T-helper 17 cell (primary cell): ENCODE results near the gene ADARB2. TPM values are rescaled to one million over a fixed set of nuclear protein-coding genes. Genes with fewer than 3 reads are reported as not detected.
"Not testable (repeated sequence)": the region's sequence is repeated elsewhere in the genome, so short reads cannot be mapped to it uniquely, and the experiment has no call there.

Experiments used
- ATAC-seq: fragments of 150-1000 bp; cut with Tn5 transposase; 2 replicates; pipeline ENCODE4 v1.10.0; 2021; ENCODE audit warnings: mild to moderate bottlenecking, moderate library complexity
- DNase-seq, 3 donors: peaks; one replicate each; pipeline versions ENCODE4 v3.0.0 to v3.0.0-alpha.2; 2020 to 2021
- H3K9me3 ChIP-seq: one replicate; pipeline ENCODE4 v1.7.0; 2013; ENCODE audit warnings: low read length, mild to moderate bottlenecking; ENCODE audit not compliant: control insufficient read depth, poor library complexity, severe bottlenecking
- H3K27ac Mint-ChIP-seq: one replicate; pipeline ENCODE4 v1.8.0; 2022; ENCODE audit warnings: mild to moderate bottlenecking, moderate library complexity, mixed read lengths
- H3K27me3 Mint-ChIP-seq: one replicate; pipeline ENCODE4 v1.8.0; 2022; ENCODE audit warnings: mixed read lengths
- H3K36me3 Mint-ChIP-seq: one replicate; pipeline ENCODE4 v1.8.0; 2022; ENCODE audit warnings: low read depth, mixed read lengths
- H3K4me1 Mint-ChIP-seq: one replicate; pipeline ENCODE4 v1.8.0; 2022; ENCODE audit warnings: mild to moderate bottlenecking, mixed read lengths
- H3K4me3 Mint-ChIP-seq: one replicate; pipeline ENCODE4 v1.8.0; 2022; ENCODE audit warnings: mild to moderate bottlenecking, moderate library complexity, mixed read lengths
- total RNA-seq, 4 donors: library from RNA in 2 of 4; stranded (reverse) in 2 of 4; gene quantifications; one replicate each; pipeline ENCODE4 v1.2.3 and lab custom pipeline; 2022 to 2026

Gene ADARB2
- total RNA-seq, 2 donors from 2014 or later: 0.18 TPM; not detected in 1

DNA sequence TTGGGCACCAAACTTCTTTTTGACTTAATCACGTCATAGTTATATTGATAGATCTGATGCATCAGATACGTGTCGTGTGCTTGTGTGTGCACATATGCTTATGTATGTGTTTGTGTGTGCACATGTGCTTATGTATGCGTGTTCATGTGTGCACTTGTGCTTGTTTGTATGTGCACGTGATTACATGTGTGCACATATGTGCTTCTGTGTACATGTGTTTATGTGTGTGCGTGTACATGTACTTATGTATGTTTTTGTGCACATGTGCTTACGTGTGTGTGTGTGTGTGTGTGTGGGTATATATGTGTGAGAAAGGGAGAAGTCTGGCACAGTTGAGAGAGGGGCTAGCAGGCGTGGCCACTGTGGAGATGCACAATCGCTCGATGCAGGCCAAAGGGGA is 507.8 kb downstream of the ADARB2 start:
- Mint-ChIP-seq H3K36me3 (no peaks in the 10 kb centered on the region), H3K27ac (no peak overlapping the region), H3K4me3 (no peak overlapping the region), H3K27me3 (peaks cover 7% of the 10 kb centered on the region), H3K4me1 (no peaks in the 10 kb centered on the region)
- DNase-seq (no peak), ATAC-seq (no peak)
- H3K9me3 ChIP-seq: no peaks in the 10 kb centered on the region

DNA sequence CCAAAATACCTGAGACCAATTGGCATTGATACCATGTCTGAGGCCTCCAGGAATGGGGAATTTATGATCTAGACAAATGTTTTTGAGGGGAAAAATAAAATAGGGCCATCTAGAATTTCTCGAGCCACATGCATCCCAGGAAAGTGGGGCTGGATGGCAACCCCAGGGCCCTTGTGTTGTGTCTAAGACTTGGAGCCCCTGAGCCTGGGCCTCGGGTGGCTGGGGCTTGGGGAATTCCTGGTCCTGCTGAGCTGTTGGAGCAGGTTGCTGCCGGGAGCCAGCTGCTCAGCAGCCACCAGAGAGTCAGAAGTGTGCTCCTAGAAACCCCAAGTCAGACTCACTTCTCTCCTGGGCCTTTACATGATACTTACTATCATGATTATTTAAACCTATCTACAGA is 508.2 kb downstream of the ADARB2 start:
- H3K9me3 ChIP-seq: no peaks in the 10 kb centered on the region
- ATAC-seq: no peak
- Mint-ChIP-seq H3K27ac (no peak overlapping the region), H3K36me3 (no peaks in the 10 kb centered on the region), H3K27me3 (peaks cover 7% of the 10 kb centered on the region), H3K4me3 (no peak overlapping the region), H3K4me1 (no peaks in the 10 kb centered on the region)
- no peak for DNase-seq

DNA sequence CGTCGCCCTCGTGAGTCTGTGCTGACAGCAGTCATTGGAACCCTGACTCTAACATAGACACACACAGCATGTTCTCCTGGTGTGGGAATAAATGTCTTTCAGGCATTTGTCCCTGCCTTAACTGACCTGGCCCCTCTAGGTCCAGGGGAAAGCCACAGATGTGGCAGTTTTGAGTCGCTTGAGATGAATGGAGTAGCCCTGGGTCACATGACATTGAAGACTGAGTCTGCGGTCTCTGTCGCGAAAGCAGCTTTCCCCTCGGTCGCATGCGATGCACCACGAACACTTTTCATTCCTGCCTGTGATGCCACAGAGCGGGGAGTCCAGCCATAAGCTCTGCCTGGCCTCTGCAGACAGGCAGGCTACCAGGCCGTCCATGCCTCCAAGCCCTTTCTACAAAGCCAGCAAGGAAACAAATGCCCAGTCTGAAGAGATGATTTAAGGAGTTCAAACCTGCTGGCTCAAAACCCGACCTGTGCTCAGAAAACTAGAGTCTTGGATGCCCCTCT is 508.8 kb downstream of the ADARB2 start:
- ATAC-seq (no peak), DNase-seq (no peak)
- Mint-ChIP-seq H3K27ac (no peak overlapping the region), H3K4me1 (no peaks in the 10 kb centered on the region), H3K27me3 (peaks cover 7% of the 10 kb centered on the region), H3K36me3 (no peaks in the 10 kb centered on the region), H3K4me3 (no peak overlapping the region)
- no peaks in the 10 kb centered on the region for H3K9me3 ChIP-seq

DNA sequence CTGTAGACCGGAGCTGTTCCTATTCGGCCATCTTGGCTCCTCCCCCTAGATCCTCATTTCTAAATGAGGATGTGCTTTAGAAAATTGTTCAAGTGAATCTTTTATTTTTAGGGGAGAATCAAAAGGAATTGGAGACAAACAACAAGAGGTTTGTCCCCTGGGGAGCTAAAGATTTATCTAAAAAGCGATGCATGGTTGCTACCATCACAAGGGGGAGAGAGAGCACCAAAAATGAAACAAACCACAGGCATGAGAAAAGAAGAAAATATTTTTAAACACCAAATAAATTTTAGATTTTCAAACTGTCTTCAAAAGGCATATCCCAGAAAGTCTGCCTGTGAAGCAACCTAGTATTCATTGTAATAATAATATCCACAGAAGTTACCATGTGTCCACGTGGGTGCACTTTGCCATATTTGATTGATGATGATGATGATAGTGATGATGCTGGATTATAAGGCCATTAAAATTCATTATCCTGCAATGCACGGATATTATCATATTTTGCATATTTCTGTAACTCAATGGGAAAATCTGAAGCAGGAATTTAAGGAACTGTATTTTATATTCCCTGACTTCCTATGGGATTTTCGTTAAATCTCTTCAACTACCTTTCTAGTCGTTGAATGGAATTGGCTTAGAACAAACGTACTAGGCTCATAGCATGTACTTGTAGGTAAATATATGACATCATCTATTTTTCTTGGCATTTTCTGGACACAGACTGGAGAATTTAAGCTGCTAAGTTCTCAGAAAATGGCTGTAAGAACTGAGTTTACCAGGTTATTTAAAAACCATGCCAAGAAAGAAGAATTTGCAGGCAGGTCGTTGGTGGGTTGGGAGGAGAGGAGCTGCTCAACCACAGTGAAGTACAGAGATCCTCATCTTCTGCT is 509.6 kb downstream of the ADARB2 start:
- Mint-ChIP-seq H3K27me3 (peaks cover 7% of the 10 kb centered on the region), H3K27ac (no peak overlapping the region), H3K4me3 (no peak overlapping the region), H3K4me1 (no peaks in the 10 kb centered on the region), H3K36me3 (no peaks in the 10 kb centered on the region)
- DNase-seq (no peak), ATAC-seq (no peak)
- H3K9me3 ChIP-seq: no peaks in the 10 kb centered on the region

DNA sequence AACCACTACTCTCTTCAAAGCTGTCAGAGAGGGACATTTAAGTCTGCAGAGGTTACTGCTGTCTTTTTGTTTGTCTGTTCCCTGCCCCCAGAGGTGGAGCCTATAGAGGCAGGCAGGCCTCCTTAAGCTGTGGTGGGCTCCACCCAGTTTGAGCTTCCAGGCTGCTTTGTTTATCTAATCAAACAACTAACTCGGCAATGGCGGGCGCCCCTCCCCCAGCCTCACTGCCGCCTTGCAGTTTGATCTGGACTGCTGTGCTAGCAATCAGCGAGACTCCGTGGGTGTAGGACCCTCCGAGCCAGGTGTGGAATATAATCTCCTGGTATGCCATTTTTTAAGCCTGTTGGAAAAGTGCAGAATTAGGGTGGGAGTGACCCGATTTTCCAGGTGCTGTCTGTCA is 510.4 kb downstream of the ADARB2 start:
- not testable (repeated sequence) for H3K36me3 Mint-ChIP-seq, H3K4me3 Mint-ChIP-seq, H3K27ac Mint-ChIP-seq, H3K27me3 Mint-ChIP-seq, H3K9me3 ChIP-seq, H3K4me1 Mint-ChIP-seq, ATAC-seq, DNase-seq

DNA sequence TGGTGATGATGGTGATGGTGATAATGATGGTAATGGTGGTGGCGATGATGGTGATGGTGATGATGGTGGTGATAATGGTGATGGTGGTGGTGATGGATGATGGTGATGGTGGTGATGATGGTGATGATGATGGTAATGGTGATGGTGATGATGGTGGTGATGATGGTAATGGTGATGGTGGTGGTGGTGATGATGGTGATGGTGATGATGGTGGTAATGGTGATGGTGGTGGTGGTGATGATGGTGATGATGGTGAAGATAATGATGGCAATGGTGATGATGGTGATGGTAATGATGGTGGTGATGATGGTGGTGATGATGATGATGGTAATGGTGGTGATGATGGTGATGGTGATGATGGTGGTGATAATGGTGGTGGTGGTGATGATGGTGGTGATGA is 517.5 kb downstream of the ADARB2 start:
- not testable (repeated sequence) for H3K36me3 Mint-ChIP-seq, H3K4me3 Mint-ChIP-seq, H3K27ac Mint-ChIP-seq, ATAC-seq, H3K9me3 ChIP-seq, H3K4me1 Mint-ChIP-seq, H3K27me3 Mint-ChIP-seq, DNase-seq

DNA sequence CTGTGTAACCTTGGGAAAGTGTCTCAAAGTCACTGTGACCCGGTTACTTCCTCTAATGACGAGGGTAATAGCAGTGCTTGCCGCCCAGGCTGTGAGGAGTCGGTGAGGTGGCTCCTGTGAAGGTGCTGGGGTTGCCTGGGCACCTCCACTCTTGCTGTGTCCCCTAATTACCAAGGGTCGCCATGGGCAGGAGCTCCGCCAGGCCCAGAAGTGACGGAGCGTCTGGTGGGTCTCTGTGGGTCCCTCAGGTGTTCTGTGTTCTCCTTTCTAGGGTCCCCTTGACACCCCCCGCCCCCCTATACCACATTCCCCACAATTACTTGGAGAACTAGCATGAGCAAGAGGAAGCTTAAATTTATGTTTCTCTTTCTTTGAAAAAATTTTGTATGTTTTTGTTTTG is 519.7 kb downstream of the ADARB2 start:
- no peak for DNase-seq
- Mint-ChIP-seq H3K4me1 (peaks cover 3% of the 10 kb centered on the region), H3K36me3 (peaks cover 2% of the 10 kb centered on the region), H3K27me3 (peaks cover 9% of the 10 kb centered on the region), H3K4me3 (no peak overlapping the region), H3K27ac (no peak overlapping the region)
- no peaks in the 10 kb centered on the region for H3K9me3 ChIP-seq
- no peak for ATAC-seq

DNA sequence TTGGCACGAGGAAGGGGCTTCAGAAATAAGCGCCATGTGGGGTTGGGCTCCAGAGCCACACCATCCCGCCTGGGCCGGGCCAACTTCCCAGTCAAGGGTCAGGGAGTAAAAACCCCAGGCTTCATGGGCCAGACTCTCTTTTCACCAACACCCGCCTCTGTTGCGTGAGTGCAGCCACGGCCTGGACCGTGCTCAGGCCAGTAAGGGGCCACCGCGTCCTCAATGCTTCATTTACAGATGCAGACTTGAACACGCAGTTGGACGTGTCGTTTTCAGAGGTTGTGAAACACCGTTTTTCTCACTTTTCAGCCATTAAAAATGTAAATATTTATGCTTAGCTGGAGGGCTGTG is 520.1 kb downstream of the ADARB2 start:
- H3K36me3 Mint-ChIP-seq: peaks cover 2% of the 10 kb centered on the region
- ATAC-seq: no peak
- DNase-seq: no peak
- peaks cover 10% of the 10 kb centered on the region for H3K27me3 Mint-ChIP-seq
- no peak overlapping the region for H3K27ac Mint-ChIP-seq
- no peak overlapping the region for H3K4me3 Mint-ChIP-seq
- H3K4me1 Mint-ChIP-seq: peaks cover 3% of the 10 kb centered on the region
- no peaks in the 10 kb centered on the region for H3K9me3 ChIP-seq

DNA sequence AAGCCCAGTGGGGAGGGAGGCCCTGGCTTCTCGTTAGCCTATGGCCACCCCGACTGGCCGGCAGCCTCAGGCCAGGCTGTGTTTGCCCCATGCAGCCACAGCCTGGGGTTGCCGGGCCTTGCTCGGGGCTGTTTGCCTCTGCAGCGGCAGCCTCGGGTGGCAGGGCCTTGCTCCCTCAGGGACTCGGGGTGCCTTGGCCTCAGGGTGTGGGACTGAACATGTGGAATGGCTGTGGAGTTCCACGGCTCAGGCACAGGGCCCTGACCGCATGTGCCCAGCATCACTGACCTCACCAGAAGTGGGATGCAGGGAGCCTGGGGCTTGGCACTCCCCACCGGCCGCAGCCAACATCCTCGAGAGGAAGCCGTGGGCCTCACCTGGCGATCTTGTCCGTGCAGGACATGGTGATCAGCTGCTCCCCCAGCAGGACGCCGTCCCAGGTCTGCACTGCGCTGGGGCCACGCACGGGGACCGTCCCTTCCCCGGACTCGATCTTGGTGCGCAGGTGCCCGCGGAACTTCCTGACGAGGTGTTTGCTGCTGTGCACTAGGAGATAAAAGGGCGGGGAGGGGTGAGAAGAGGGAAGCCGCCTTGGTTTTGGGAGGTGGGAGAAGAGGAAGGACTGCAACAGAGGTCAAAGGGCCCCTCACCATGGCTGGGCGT is 520.6 kb downstream of the ADARB2 start:
- peaks cover 10% of the 10 kb centered on the region for H3K27me3 Mint-ChIP-seq
- no peaks in the 10 kb centered on the region for H3K9me3 ChIP-seq
- no peak overlapping the region for H3K27ac Mint-ChIP-seq
- ATAC-seq (no peak), DNase-seq (no peak)
- no peak overlapping the region for H3K4me3 Mint-ChIP-seq
- H3K4me1 Mint-ChIP-seq: peaks cover 3% of the 10 kb centered on the region
- H3K36me3 Mint-ChIP-seq: peaks cover 2% of the 10 kb centered on the region

DNA sequence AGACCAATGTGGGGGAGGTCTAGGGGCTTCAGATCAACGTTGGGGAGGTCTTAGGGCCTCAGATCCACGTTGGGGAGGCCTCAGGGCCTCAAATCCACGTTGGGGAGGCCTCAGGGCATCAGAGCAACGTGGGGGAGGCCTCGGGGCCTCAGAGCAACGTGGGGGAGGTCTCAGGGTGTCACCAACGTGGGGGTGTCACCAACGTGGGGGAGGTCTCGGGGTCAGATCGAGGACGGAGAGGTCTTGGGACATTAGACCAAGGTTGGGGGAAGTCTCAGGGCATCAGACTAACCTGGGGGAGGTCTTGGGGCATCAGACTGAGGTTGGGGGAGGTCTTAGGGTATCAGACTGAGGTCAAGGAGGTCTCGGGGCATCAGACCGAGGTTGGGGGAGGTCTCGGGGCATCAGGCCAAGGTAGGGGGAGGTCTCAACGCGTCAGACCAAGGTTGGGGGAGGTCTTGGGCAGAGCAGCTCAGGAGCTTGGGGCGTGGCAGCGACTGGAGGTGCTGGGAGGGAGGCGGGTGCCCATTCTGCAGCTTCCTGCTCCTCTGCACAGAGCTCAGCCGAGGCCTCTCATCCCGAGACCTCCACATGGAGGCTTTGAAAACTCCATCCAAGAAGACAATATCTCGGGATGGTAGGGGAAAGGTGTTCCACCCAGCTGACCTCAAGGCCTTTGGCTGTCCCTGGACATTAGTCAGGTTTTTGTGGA is 521.3 kb downstream of the ADARB2 start:
- no peak for ATAC-seq
- Mint-ChIP-seq H3K27me3 (peaks cover 15% of the 10 kb centered on the region), H3K27ac (no peak overlapping the region), H3K4me1 (peaks cover 3% of the 10 kb centered on the region), H3K36me3 (peaks cover 2% of the 10 kb centered on the region), H3K4me3 (no peak overlapping the region)
- no peak for DNase-seq
- no peaks in the 10 kb centered on the region for H3K9me3 ChIP-seq

DNA sequence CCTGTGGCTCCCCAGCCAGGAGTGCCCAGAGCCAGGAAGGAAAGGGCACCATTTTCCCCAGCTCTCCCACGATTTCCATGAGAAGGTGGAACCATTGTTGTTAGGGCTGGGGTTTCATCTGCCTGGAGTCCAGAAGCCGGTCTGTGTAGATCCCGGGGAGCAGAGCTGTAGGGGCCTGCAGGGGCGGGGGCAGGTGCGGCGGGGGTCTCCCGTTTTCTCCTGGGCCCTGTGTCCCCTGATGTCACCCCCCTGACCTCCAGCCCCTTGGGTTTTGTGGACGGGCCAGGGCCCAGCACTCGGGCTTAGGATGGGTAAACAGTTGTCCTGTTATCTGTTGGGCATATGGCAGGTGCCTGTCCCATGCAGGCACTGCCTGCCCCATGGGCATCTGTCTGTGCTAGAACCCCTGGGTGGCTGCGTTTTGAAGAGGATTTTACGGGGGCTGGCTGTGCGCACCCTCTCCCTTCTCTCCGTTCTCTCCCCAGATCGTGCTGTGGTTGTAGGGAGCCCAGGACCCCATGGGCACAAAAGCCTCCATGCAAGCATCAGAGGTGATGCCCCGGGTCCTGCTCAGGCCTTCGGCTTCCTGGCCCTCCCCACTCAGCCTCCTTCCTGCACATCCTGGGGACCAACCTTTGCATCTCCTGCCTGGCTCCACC is 522.3 kb downstream of the ADARB2 start:
- H3K36me3 Mint-ChIP-seq: peaks cover 2% of the 10 kb centered on the region
- H3K4me3 Mint-ChIP-seq: no peak overlapping the region
- no peak overlapping the region for H3K27ac Mint-ChIP-seq
- DNase-seq: no peak
- H3K27me3 Mint-ChIP-seq: peaks cover 20% of the 10 kb centered on the region
- ATAC-seq: no peak
- H3K4me1 Mint-ChIP-seq: peaks cover 3% of the 10 kb centered on the region
- no peaks in the 10 kb centered on the region for H3K9me3 ChIP-seq

DNA sequence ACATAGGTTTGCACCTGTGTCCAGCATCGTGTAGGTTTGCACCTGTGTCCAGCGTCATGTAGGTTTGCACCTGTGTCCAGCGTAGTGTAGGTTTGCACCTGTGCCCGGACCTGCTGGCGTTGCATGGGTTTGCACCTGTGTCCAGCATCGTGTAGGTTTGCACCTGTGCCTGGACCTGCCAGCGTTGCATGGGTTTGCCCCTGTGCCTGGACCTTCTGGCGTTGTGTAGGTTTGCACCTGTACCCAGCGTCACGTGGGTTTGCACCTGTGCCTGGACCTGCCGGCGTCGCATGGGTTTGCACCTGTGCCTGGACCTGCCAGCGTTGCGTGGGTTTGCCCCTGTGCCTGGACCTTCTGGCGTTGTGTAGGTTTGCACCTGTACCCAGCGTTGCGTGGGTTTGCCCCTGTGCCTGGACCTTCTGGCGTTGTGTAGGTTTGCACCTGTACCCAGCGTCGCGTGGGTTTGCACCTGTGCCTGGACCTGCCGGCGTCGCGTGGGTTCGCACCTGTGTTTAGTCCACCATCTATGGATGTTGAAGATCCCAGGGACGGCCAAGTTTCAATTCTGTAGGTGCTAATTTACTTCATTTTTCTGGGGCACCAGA is 523.2 kb downstream of the ADARB2 start:
- H3K4me1 Mint-ChIP-seq: peaks cover 3% of the 10 kb centered on the region
- no peak overlapping the region for H3K4me3 Mint-ChIP-seq
- peaks cover 24% of the 10 kb centered on the region for H3K27me3 Mint-ChIP-seq
- DNase-seq: no peak
- no peak overlapping the region for H3K27ac Mint-ChIP-seq
- no peak for ATAC-seq
- H3K36me3 Mint-ChIP-seq: peaks cover 2% of the 10 kb centered on the region
- no peaks in the 10 kb centered on the region for H3K9me3 ChIP-seq
